ENCODE measurements around the gene MMRN1.

MMRN1 gene

GRCh38 chr4:89994176-89994873 lies 99.7 kb downstream of the MMRN1 start:
- no peak for TF ChIP-seq Cebpa-rat (IDR thresholded peaks at IDR 0.05)
- no peak overlapping the region; the same call in 1 of the 2 replicates for H3K4me2 ChIP-seq
- H3K9ac ChIP-seq: no peak overlapping the region
- H4K20me1 ChIP-seq: no peaks in the 10 kb centered on the region
- H3K36me3 ChIP-seq: no peaks in the 10 kb centered on the region
- no peak overlapping the region for H3K27ac ChIP-seq
- no peaks in the 10 kb centered on the region for H3K9me3 ChIP-seq
- no peaks in the 10 kb centered on the region; the same call in 1 of the 2 replicates for H3K4me1 ChIP-seq
- no peak overlapping the region for H3K4me3 ChIP-seq
- H3K27me3 ChIP-seq: no peaks in the 10 kb centered on the region

GRCh38 chr4:89995006-89995405 lies 100.4 kb downstream of the MMRN1 start:
- Histone ChIP-seq H3K36me3 (no peaks in the 10 kb centered on the region), H3K9ac (no peak overlapping the region), H3K27ac (no peak overlapping the region), H4K20me1 (no peaks in the 10 kb centered on the region), H3K4me3 (no peak overlapping the region), H3K4me1 (no peaks in the 10 kb centered on the region; the same call in 1 of the 2 replicates), H3K27me3 (no peaks in the 10 kb centered on the region), H3K4me2 (no peak overlapping the region), H3K9me3 (no peaks in the 10 kb centered on the region)
- TF ChIP-seq Cebpa-rat (IDR thresholded peaks at IDR 0.05): no peak

GRCh38 chr4:89995814-89996213 lies 101.2 kb downstream of the MMRN1 start:
- Histone ChIP-seq H4K20me1 (no peaks in the 10 kb centered on the region), H3K27ac (no peak overlapping the region), H3K27me3 (no peaks in the 10 kb centered on the region), H3K4me2 (no peak overlapping the region), H3K4me3 (no peak overlapping the region), H3K9ac (no peak overlapping the region), H3K36me3 (no peaks in the 10 kb centered on the region), H3K9me3 (no peaks in the 10 kb centered on the region), H3K4me1 (no peaks in the 10 kb centered on the region; the same call in 1 of the 2 replicates)
- TF ChIP-seq Cebpa-rat (IDR thresholded peaks at IDR 0.05): no peak

GRCh38 chr4:89997171-89997704 lies 102.6 kb downstream of the MMRN1 start:
- Histone ChIP-seq H4K20me1 (no peaks in the 10 kb centered on the region), H3K4me3 (no peak overlapping the region), H3K9ac (no peak overlapping the region), H3K4me1 (no peaks in the 10 kb centered on the region; the same call in 1 of the 2 replicates), H3K27ac (no peak overlapping the region), H3K36me3 (no peaks in the 10 kb centered on the region), H3K27me3 (no peaks in the 10 kb centered on the region), H3K9me3 (no peaks in the 10 kb centered on the region), H3K4me2 (no peak overlapping the region)
- TF ChIP-seq Cebpa-rat (IDR thresholded peaks at IDR 0.05): no peak

GRCh38 chr4:89998469-89999011 lies 103.9 kb downstream of the MMRN1 start:
- Histone ChIP-seq H3K4me1 (no peaks in the 10 kb centered on the region; the same call in 1 of the 2 replicates), H3K9me3 (no peaks in the 10 kb centered on the region), H3K9ac (no peak overlapping the region), H3K27me3 (no peaks in the 10 kb centered on the region), H3K36me3 (no peaks in the 10 kb centered on the region), H3K4me2 (no peak overlapping the region), H3K4me3 (no peak overlapping the region), H4K20me1 (no peaks in the 10 kb centered on the region), H3K27ac (no peak overlapping the region)
- no peak for TF ChIP-seq Cebpa-rat (IDR thresholded peaks at IDR 0.05)

GRCh38 chr4:90001023-90001422 lies 106.4 kb downstream of the MMRN1 start:
- H3K4me2 ChIP-seq: no peak overlapping the region
- H3K36me3 ChIP-seq: no peaks in the 10 kb centered on the region
- no peaks in the 10 kb centered on the region for H3K4me1 ChIP-seq
- no peak overlapping the region for H3K27ac ChIP-seq
- no peak overlapping the region for H3K4me3 ChIP-seq
- no peaks in the 10 kb centered on the region for H3K27me3 ChIP-seq
- no peak overlapping the region for H3K9ac ChIP-seq
- no peaks in the 10 kb centered on the region for H4K20me1 ChIP-seq
- no peak for TF ChIP-seq Cebpa-rat (IDR thresholded peaks at IDR 0.05)
- no peaks in the 10 kb centered on the region for H3K9me3 ChIP-seq

GRCh38 chr4:90002441-90003062 lies 107.9 kb downstream of the MMRN1 start:
- H3K9me3 ChIP-seq: no peaks in the 10 kb centered on the region
- no peak for TF ChIP-seq Cebpa-rat (IDR thresholded peaks at IDR 0.05)
- H3K4me3 ChIP-seq: no peak overlapping the region
- no peak overlapping the region for H3K4me2 ChIP-seq
- H3K27ac ChIP-seq: no peak overlapping the region
- H3K27me3 ChIP-seq: no peaks in the 10 kb centered on the region
- no peak overlapping the region for H3K9ac ChIP-seq
- H3K36me3 ChIP-seq: no peaks in the 10 kb centered on the region
- no peaks in the 10 kb centered on the region for H4K20me1 ChIP-seq
- H3K4me1 ChIP-seq: no peaks in the 10 kb centered on the region
